GM19328 (cell line): ENCODE measurements around the gene MVK.
"Not testable (repeated sequence)": the region's sequence is repeated elsewhere in the genome, so short reads cannot be mapped to it uniquely, and the experiment has no call there.

ENCODE experiments used
- ATAC-seq: cut with Tn5 transposase; IDR thresholded peaks from one replicate; pipeline ENCODE4 v1.9.1; 2021; ENCODE audit warnings: mild to moderate bottlenecking, moderate library complexity; ENCODE audit not compliant: unreplicated experiment

MVK gene

GRCh38 chr12:109588461-109589239 lies 15.1 kb downstream of the MVK start:
- no peak for ATAC-seq

GRCh38 chr12:109589240-109589590 lies 15.6 kb downstream of the MVK start:
- ATAC-seq = no peak

GRCh38 chr12:109589691-109590245 lies 16.2 kb downstream of the MVK start:
- no peak for ATAC-seq

- ATAC-seq = no peak
Measured at GRCh38 chr12:109590566-109590965, 17.0 kb downstream of the MVK start.

- no peak for ATAC-seq
Measured at GRCh38 chr12:109591041-109591440, 17.4 kb downstream of the MVK start.

GRCh38 chr12:109592195-109592904 lies 18.8 kb downstream of the MVK start:
- no peak for ATAC-seq

GRCh38 chr12:109592905-109593272 lies 19.3 kb downstream of the MVK start:
- ATAC-seq = no peak

GRCh38 chr12:109594556-109595317 lies 21.1 kb downstream of the MVK start:
- no peak for ATAC-seq

GRCh38 chr12:109595321-109595902 lies 21.8 kb downstream of the MVK start:
- no peak for ATAC-seq

- ATAC-seq = no peak
Measured at GRCh38 chr12:109596418-109597244, 23.0 kb downstream of the MVK start.

GRCh38 chr12:109597414-109597794 lies 23.8 kb downstream of the MVK start:
- ATAC-seq = no peak

- ATAC-seq = no peak
Measured at GRCh38 chr12:109597795-109598427, 24.3 kb downstream of the MVK start.

- no peak for ATAC-seq
Measured at GRCh38 chr12:109598428-109598854, 24.8 kb downstream of the MVK start.

GRCh38 chr12:109599087-109599486 lies 25.5 kb downstream of the MVK start:
- no peak for ATAC-seq

GRCh38 chr12:109600481-109600880 lies 26.9 kb downstream of the MVK start:
- no peak for ATAC-seq

- ATAC-seq = no peak
Measured at GRCh38 chr12:109600995-109601394, 27.4 kb downstream of the MVK start.

- ATAC-seq = no peak
Measured at GRCh38 chr12:109601557-109601956, 28.0 kb downstream of the MVK start.

GRCh38 chr12:109602132-109602531 lies 28.5 kb downstream of the MVK start:
- not testable (repeated sequence) for ATAC-seq

- no peak for ATAC-seq
Measured at GRCh38 chr12:109604132-109604585, 30.6 kb downstream of the MVK start.

- ATAC-seq = no peak
Measured at GRCh38 chr12:109605016-109605415, 31.4 kb downstream of the MVK start.
